GM19438 (cell line): ENCODE data around the gene FNBP1L.

Experiments used
- ATAC-seq: cut with Tn5 transposase; IDR thresholded peaks from one replicate; pipeline ENCODE4 v1.9.1; 2021; ENCODE audit warnings: low read depth; ENCODE audit not compliant: unreplicated experiment

FNBP1L gene

GRCh38 chr1:93567255-93567918 is 119.5 kb downstream of the FNBP1L start:
- ATAC-seq, result no peak

GRCh38 chr1:93569489-93569888 is 121.6 kb downstream of the FNBP1L start:
- no peak for ATAC-seq

GRCh38 chr1:93571623-93572310 is 123.8 kb downstream of the FNBP1L start:
- no peak for ATAC-seq

- ATAC-seq, result no peak
Observed at GRCh38 chr1:93573940-93574469, 126.1 kb downstream of the FNBP1L start.

GRCh38 chr1:93574511-93574910 is 126.6 kb downstream of the FNBP1L start:
- no peak for ATAC-seq

- ATAC-seq, result no peak
Observed at GRCh38 chr1:93574991-93575390, 127.1 kb downstream of the FNBP1L start.

GRCh38 chr1:93575621-93576284 is 127.8 kb downstream of the FNBP1L start:
- ATAC-seq, result no peak

- ATAC-seq, result no peak
Observed at GRCh38 chr1:93576346-93576745, 128.4 kb downstream of the FNBP1L start.

- no peak for ATAC-seq
Observed at GRCh38 chr1:93576746-93577145, 128.8 kb downstream of the FNBP1L start.

GRCh38 chr1:93577536-93578432 is 129.9 kb downstream of the FNBP1L start:
- ATAC-seq, result no peak

- ATAC-seq, result no peak
Observed at GRCh38 chr1:93578433-93578830, 130.5 kb downstream of the FNBP1L start.

- ATAC-seq, result no peak
Observed at GRCh38 chr1:93578911-93579825, 131.2 kb downstream of the FNBP1L start.

- ATAC-seq, result no peak
Observed at GRCh38 chr1:93579891-93580290, 132.0 kb downstream of the FNBP1L start.

GRCh38 chr1:93581917-93582850 is 134.3 kb downstream of the FNBP1L start:
- no peak for ATAC-seq

- ATAC-seq, result no peak
Observed at GRCh38 chr1:93584261-93585003, 136.5 kb downstream of the FNBP1L start.

- ATAC-seq, result no peak
Observed at GRCh38 chr1:93585059-93585966, 137.4 kb downstream of the FNBP1L start.

- ATAC-seq, result no peak
Observed at GRCh38 chr1:93587354-93587753, 139.4 kb downstream of the FNBP1L start.
